ENCODE data around the gene CYP2W1.

GRCh38 chr7:973312-973711 lies 9.7 kb upstream of the CYP2W1 start:
- TF ChIP-seq POLR2A (IDR thresholded peaks at IDR 0.05; ENCODE audit: low read depth, low read length) (no peak), POLR2AphosphoS5 (IDR thresholded peaks at IDR 0.05; ENCODE audit: low read depth, low read length) (no peak), TAF1 (IDR thresholded peaks at IDR 0.05; ENCODE audit: borderline replicate concordance, low read depth, low read length) (no peak)

Data from GM12892 (cell line).